NT2/D1 (cell line): Measurements from ENCODE around the gene DIP2A.
"Not testable (repeated sequence)": the region's sequence is repeated elsewhere in the genome, so short reads cannot be mapped to it uniquely, and the experiment has no call there.

ENCODE experiments used
- DNase-seq: peaks from one replicate; pipeline ENCODE4 v3.0.0-alpha.2; 2011; ENCODE audit warnings: low read depth, low spot score
- H3K27me3 ChIP-seq: 2 replicates; pipeline ENCODE4 v1.6.0; 2011; ENCODE audit warnings: mild to moderate bottlenecking; ENCODE audit not compliant: insufficient read length, insufficient read depth
- H3K36me3 ChIP-seq: 2 replicates; pipeline ENCODE4 v1.6.1; 2011; ENCODE audit warnings: mild to moderate bottlenecking, low read length, mixed read lengths; ENCODE audit not compliant: insufficient read depth, insufficient read length
- H3K4me1 ChIP-seq: 2 replicates; pipeline ENCODE4 v1.5.1; 2011; ENCODE audit not compliant: insufficient read depth, insufficient read length
- H3K4me3 ChIP-seq: 2 replicates; pipeline ENCODE4 v1.5.1; 2011; ENCODE audit warnings: low read depth; ENCODE audit not compliant: insufficient read length
- H3K9ac ChIP-seq: 2 replicates; pipeline ENCODE4 v1.6.0; 2011; ENCODE audit warnings: low read depth; ENCODE audit not compliant: insufficient read length
- H3K9me3 ChIP-seq: 2 replicates; pipeline ENCODE4 v1.5.1; 2011; ENCODE audit warnings: mild to moderate bottlenecking, low read length; ENCODE audit not compliant: insufficient read depth
- SUZ12 ChIP-seq: IDR thresholded peaks from 2 replicates; pipeline ENCODE4 v1.6.1; 2011; ENCODE audit not compliant: insufficient read length, insufficient read depth; ENCODE audit errors: extremely low read depth
- YY1 ChIP-seq: IDR thresholded peaks from 2 replicates; pipeline ENCODE4 v1.6.1; 2011; ENCODE audit not compliant: insufficient read length, insufficient read depth
- ZNF274 ChIP-seq: IDR thresholded peaks from 2 replicates; pipeline ENCODE4 v1.6.1; 2011; ENCODE audit warnings: mild to moderate bottlenecking, low read depth, low read length

The DIP2A gene

DNA sequence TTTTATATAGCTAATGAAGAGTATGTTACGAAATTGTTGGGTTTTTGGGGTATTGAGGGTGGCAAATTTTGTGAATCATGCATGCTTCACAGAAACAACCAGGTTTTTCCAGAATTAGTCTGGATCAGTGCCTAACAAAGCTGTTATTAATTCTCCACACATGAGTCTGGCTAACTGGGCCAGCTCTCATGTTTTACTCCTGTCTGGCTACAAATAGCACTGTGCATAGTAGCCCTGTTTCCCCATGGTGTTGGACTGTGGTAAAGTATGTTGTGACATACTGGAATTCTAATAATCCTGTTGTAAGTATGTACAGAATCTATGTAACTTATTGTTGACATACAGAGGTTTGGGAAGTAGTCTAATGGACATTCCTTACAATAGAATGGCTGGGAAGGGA is 110.4 kb downstream of the DIP2A start:
- TF ChIP-seq YY1: no peak
- TF ChIP-seq ZNF274: no peak
- TF ChIP-seq SUZ12: no peak
- DNase-seq: no peak
- peaks cover 77% of the 10 kb centered on the region for H3K36me3 ChIP-seq

DNA sequence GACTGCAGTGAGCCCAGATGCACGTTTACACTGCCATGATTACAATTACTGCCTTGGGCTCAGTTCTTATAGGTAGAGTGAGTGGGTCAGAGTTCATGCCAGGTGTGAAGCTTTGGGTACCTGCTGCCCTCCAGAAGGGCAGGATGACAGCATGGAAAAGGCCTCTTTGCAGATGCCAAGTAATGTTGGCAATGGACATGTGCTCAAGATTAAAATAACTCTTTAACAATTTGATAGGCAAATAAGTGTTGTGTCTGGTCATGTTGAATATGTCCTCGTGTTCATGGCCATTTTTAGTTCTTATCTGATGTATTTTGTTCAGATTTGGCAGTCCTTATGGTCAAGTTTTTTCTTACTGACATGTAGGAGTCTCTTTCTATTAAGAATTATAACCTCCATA is 111.4 kb downstream of the DIP2A start:
- no peak for DNase-seq
- no peak for TF ChIP-seq SUZ12
- Histone ChIP-seq H3K9ac (no peak overlapping the region), H3K4me1 (no peaks in the 10 kb centered on the region), H3K27me3 (no peaks in the 10 kb centered on the region), H3K9me3 (peaks cover 5% of the 10 kb centered on the region), H3K4me3 (no peak overlapping the region), H3K36me3 (peaks cover 67% of the 10 kb centered on the region)

More for the DNA sequence above, 110.4 kb downstream of the DIP2A start:
- Histone ChIP-seq H3K9ac (no peak overlapping the region), H3K27me3 (no peaks in the 10 kb centered on the region), H3K9me3 (peaks cover 5% of the 10 kb centered on the region), H3K4me3 (no peak overlapping the region), H3K4me1 (no peaks in the 10 kb centered on the region)

DNA sequence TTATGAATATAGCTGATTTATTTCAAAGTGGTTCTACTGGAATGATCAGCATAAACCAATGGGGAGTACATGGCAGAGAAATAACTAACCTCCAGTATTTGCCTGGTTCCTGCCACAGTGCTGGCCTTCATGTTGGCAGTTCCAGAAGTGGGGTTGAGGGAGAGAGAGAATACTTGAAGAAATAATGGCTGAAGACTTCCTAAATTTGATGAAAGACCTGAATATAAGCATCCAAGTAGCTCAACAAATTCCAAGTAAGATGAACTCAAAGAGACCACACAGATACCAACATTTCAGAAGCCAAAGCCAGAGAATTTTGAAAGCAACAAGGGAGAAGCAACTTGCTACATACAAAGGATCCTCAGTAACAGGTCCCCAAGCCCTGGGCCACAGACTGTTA is 111.9 kb downstream of the DIP2A start:
- H3K36me3 ChIP-seq: peaks cover 61% of the 10 kb centered on the region
- no peak for DNase-seq
- no peaks in the 10 kb centered on the region for H3K27me3 ChIP-seq
- TF ChIP-seq ZNF274: no peak
- no peak for TF ChIP-seq SUZ12
- TF ChIP-seq YY1: no peak
- no peak overlapping the region for H3K9ac ChIP-seq
- H3K4me1 ChIP-seq: no peaks in the 10 kb centered on the region
- H3K4me3 ChIP-seq: no peak overlapping the region
- peaks cover 5% of the 10 kb centered on the region for H3K9me3 ChIP-seq

DNA sequence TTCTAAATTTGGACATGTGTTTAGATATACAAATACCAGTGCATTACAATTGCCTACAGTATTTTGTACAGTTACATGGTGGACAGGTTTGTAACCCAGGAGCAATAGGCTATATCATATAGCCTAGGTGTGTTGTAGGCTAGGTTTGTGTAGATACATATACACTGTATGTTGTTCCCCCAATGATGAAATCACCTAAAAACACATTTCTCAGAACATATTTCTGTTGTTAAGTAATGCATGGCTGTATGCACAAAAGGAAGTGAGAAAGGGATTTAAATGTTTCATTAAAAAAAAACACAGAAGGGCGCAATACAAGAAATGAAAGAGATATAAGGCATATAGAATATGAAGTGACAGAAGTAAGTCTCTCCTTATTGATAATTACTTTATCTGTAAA is 114.2 kb downstream of the DIP2A start:
- TF ChIP-seq ZNF274 (no peak), YY1 (no peak), SUZ12 (no peak)
- no peak overlapping the region for H3K4me3 ChIP-seq
- no peaks in the 10 kb centered on the region for H3K27me3 ChIP-seq
- DNase-seq: no peak
- H3K36me3 ChIP-seq: peaks cover 41% of the 10 kb centered on the region
- no peak overlapping the region for H3K9ac ChIP-seq
- no peaks in the 10 kb centered on the region for H3K4me1 ChIP-seq
- peaks cover 5% of the 10 kb centered on the region for H3K9me3 ChIP-seq

DNA sequence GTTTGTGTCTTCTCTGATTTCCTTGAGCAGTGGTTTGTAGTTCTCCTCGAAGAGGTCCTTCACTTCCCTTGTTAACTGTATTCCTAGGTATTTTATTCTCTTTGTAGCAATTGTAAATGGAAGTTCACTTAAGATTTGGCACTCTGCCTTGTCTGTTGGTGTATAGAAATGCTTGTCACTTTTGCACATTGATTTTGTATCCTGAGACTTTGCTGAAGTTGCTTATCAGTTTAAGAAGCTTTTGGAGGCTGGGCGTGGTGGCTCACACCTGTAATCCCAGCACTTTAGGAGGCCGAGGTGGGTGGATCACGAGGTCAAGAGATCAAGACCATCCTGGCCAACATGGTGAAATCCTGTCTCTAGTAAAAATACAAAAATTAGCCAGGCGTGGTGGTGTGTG is 119.1 kb downstream of the DIP2A start:
- H3K36me3 ChIP-seq: peaks cover 14% of the 10 kb centered on the region
- not testable (repeated sequence) for H3K4me1 ChIP-seq, DNase-seq, H3K9ac ChIP-seq, H3K4me3 ChIP-seq, H3K27me3 ChIP-seq
- peaks cover 36% of the 10 kb centered on the region for H3K9me3 ChIP-seq

DNA sequence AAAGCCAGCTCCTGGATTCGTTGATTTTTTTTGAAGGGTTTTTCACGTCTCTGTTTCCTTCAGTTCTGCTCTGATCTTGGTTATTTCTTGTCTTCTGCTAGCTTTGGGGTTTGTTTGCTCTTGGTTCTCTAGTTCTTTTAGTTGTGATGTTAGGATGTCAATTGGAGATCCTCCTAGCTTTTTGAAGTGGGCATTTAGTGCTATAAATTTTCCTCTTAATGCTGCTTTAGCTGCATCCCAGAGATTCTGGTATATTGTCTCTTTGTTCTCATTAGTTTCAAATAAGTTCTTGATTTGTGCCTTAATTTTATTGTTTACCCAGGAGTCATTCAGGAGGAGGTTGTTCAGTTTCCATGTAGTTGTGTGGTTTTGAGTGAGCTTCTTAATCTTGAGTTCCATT is 120.7 kb downstream of the DIP2A start:
- Histone ChIP-seq H3K36me3 (peaks cover 12% of the 10 kb centered on the region), H3K9me3 (peaks cover 47% of the 10 kb centered on the region)
- H3K4me3 ChIP-seq, H3K4me1 ChIP-seq, H3K27me3 ChIP-seq, DNase-seq, H3K9ac ChIP-seq: not testable (repeated sequence)

DNA sequence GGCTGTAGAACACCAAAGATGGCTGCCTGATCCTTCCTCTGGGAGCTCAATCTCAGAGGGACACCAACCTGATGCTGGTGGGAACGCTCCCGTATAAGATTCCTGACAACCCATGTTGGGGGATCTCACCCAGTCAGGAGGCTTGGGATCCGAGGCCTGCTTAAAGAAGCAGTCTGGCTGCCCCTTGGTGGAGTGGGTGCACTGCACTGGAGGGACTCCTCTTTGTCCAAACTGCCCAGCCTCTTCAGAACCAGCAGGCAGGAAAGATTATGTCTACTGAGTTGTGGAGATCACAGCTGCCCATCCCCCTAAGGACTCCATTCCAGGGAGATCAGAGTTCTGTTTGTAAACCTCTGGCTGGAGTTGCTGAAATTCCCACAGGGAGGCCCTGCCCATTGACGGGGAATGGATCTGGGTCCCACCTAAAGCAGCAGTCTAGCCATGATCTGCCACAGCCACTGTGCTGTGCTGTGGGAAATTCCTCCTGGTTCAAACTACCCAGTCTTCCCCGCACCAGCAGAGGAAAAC is 123.2 kb downstream of the DIP2A start:
- Histone ChIP-seq H3K4me1 (no peaks in the 10 kb centered on the region), H3K9ac (no peak overlapping the region), H3K9me3 (peaks cover 62% of the 10 kb centered on the region), H3K4me3 (no peak overlapping the region), H3K27me3 (no peaks in the 10 kb centered on the region), H3K36me3 (peaks cover 12% of the 10 kb centered on the region)
- no peak for TF ChIP-seq SUZ12
- DNase-seq: no peak

DNA sequence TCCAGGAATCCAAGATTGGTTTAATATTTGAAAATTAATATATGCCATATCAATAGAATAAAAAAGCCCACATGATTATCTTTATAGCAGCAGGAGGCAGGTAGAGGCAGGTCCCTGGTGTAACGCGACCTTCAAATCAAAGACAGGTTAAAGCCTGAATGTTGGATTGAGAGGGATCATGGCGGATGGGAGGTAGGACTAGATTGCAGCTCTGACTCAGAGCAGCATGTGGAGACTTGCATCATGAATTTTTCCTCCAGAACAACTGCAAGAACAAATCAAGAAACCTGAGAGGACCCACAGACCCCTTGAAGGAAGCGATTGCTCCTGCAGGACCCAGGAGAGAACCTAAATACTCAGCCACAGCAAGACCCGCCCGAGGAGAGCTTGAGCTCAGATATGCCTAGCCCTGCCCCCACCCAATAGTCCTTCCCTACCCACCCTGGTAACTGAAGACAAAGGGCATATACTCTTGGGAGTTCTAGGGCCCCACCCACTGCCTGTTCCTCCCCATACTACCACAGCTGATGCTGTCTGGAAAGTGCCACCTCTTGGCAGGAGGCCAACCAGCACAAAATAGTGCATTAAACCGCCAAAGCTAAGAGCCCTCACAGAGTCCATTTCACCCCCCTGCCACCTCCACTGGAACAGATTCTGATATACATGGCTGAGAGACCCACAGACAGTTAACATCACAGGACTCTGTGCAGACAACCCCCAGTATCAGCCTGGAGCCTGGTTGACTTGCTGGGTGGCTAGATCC is 126.7 kb downstream of the DIP2A start:
- peaks cover 12% of the 10 kb centered on the region for H3K36me3 ChIP-seq
- no peak overlapping the region for H3K9ac ChIP-seq
- H3K4me1 ChIP-seq: no peaks in the 10 kb centered on the region
- H3K27me3 ChIP-seq: no peaks in the 10 kb centered on the region
- no peak for DNase-seq
- H3K4me3 ChIP-seq: no peak overlapping the region
- TF ChIP-seq YY1 (no peak), ZNF274 (no peak), SUZ12 (no peak)
- H3K9me3 ChIP-seq: peaks cover 58% of the 10 kb centered on the region
